Peyer's patch (tissue), 4 donors: Measurements from ENCODE around the gene TEX47. TPM values are rescaled to one million over a fixed set of nuclear protein-coding genes. Genes with fewer than 3 reads are reported as not detected.
A peak's percentile ranks its signal among the peaks of the same experiment; 100 is the strongest.

Experiments
- DNase-seq, 3 donors: peaks; one replicate each; pipeline ENCODE4 v3.0.0-alpha.2; 2017 to 2019
- H3K27ac ChIP-seq, 4 donors: fragments of 200-600 bp; sonication (generic); one replicate each; pipeline ENCODE4 v1.5.1; 2016 to 2019
- H3K27me3 ChIP-seq, 2 donors: fragments of 200-600 bp; sonication (generic); one replicate each; pipeline ENCODE4 v1.5.1; 2019
- H3K36me3 ChIP-seq, 3 donors: fragments of 200-600 bp; sonication (generic); one replicate each; pipeline ENCODE4 v1.5.1; 2016 to 2019
- H3K4me1 ChIP-seq, 4 donors: fragments of 200-600 bp; sonication (generic); one replicate each; pipeline ENCODE4 v1.5.1; 2016 to 2019
- H3K4me3 ChIP-seq, 4 donors: fragments of 200-600 bp; sonication (generic); 1 replicate in 3 of 4; 2 replicates in 1 of 4; pipeline ENCODE4 v1.5.1; 2016 to 2019; ENCODE audit warnings: mild to moderate bottlenecking in 1 of 4
- H3K9me3 ChIP-seq, 4 donors: fragments of 200-600 bp; sonication (generic); one replicate each; pipeline ENCODE4 v1.5.1; 2016 to 2019; ENCODE audit warnings: mild to moderate bottlenecking in 1 of 4
- POLR2A ChIP-seq, 2 donors: fragments of 450-650 bp; IDR thresholded peaks; one replicate each; pipeline ENCODE4 v1.5.1; 2017; ENCODE audit warnings: antibody characterized with exemption in 2 of 2, mild to moderate bottlenecking in 2 of 2, moderate library complexity in 2 of 2
- total RNA-seq, 4 donors: library from RNA; depleted of rRNA; stranded (reverse); fragments of >200 nt; gene quantifications; one replicate each; pipeline ENCODE4 v1.1.0, GENCODE V29; 2016
- TF ChIP-seq, protein P1 (sequence below), 6 experiments: fragments of 450-650 bp in 4 of 6; fragments of 200-600 bp in 2 of 6; sonication (generic) in 1 of 6; IDR thresholded peaks; one replicate each; pipeline ENCODE4 v1.5.1; 2017 to 2019; ENCODE audit warnings: antibody characterized with exemption in 6 of 6, mild to moderate bottlenecking in 3 of 6, moderate library complexity in 1 of 6

TEX47 gene
- total RNA-seq, result not detected

DNA sequence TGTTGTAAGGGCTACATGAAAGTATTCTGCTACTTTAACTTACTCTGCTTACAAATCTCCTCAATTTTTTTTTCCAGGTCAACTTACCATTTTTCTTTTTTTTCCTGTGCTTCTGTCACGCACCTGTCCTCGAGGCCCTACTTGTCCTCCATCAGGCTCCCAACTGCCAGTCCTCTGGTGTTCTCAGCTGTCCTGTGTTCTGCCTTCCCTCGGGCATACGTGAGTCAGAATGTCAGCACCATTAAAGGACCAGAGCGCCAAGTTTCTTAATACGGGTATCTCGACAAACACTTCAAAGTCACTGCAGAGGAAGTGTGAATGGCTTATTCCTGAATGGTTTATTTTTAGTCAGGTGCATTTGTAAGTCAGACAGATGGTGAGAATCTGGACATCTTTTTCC lies at the start of gene TEX47:
TSS of gene TEX47 (minus strand) at position 185 of the 400 bp plus-strand sequence. CDS start 795 bp downstream, outside the sequence.
- Histone ChIP-seq H3K27me3 (no peaks in the 10 kb centered on the region), H3K4me3 (no peak within 1 kb of the TSS), H3K4me1 (no peaks in the 10 kb centered on the region), H3K27ac (no peak within 1 kb of the TSS), H3K36me3 (no peaks in the 10 kb centered on the region), H3K9me3 (no peaks in the 10 kb centered on the region)
- DNase-seq, result no peak
- TF ChIP-seq, protein P1, sequence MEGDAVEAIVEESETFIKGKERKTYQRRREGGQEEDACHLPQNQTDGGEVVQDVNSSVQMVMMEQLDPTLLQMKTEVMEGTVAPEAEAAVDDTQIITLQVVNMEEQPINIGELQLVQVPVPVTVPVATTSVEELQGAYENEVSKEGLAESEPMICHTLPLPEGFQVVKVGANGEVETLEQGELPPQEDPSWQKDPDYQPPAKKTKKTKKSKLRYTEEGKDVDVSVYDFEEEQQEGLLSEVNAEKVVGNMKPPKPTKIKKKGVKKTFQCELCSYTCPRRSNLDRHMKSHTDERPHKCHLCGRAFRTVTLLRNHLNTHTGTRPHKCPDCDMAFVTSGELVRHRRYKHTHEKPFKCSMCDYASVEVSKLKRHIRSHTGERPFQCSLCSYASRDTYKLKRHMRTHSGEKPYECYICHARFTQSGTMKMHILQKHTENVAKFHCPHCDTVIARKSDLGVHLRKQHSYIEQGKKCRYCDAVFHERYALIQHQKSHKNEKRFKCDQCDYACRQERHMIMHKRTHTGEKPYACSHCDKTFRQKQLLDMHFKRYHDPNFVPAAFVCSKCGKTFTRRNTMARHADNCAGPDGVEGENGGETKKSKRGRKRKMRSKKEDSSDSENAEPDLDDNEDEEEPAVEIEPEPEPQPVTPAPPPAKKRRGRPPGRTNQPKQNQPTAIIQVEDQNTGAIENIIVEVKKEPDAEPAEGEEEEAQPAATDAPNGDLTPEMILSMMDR (IDR thresholded peaks at IDR 0.05), result no peak
- no peak for TF ChIP-seq POLR2A (IDR thresholded peaks at IDR 0.05)

DNA sequence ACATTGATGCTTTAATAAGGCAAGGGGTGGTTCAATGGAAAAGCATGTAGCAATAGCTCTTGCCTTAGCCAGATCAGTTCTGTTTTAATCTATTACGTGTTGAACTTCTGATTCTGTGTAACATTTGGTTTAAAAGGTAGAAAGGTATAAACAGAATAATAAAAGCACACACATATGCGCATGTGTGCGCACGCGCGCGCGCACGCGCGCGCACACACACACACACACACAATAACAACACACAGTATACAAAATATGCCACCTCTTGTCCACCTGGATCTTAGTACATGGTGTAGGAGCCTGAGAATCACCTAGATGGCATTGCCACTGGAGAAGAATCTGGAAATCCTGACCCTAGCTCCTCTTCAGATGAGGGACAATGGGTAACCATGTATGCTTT lies 49.6 kb upstream of the TEX47 start:
- no peak overlapping the region for H3K4me3 ChIP-seq
- no peak for DNase-seq
- H3K36me3 ChIP-seq, result no peaks in the 10 kb centered on the region
- no peak overlapping the region for H3K27ac ChIP-seq
- no peaks in the 10 kb centered on the region for H3K27me3 ChIP-seq
- no peaks in the 10 kb centered on the region for H3K4me1 ChIP-seq
- H3K9me3 ChIP-seq, result no peaks in the 10 kb centered on the region
- no peak for TF ChIP-seq POLR2A (IDR thresholded peaks at IDR 0.05)
- TF ChIP-seq, protein P1 (IDR thresholded peaks at IDR 0.05), result no peak

DNA sequence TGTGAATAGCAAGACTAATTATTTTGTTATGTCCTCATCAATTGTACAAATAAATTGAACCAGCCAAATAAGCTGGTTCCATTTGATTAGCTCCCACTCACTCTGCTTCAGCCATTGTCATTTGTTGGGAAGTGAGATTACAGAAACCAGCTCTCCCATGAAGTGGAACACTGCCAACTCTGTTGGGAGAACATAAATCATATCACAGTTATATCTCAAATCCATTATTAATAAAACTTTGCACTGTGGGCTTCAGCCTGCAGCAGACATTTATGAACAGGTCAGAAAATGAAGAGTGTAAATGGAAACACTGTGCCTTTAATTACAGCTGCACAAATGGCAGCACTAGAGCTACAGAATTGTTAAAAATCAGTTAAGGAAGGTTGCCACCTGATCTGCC lies 46.7 kb upstream of the TEX47 start:
- TF ChIP-seq, protein P1 (IDR thresholded peaks at IDR 0.05), result no peak
- no peak for TF ChIP-seq POLR2A (IDR thresholded peaks at IDR 0.05)
- Histone ChIP-seq H3K4me1 (no peaks in the 10 kb centered on the region), H3K4me3 (no peak overlapping the region), H3K36me3 (no peaks in the 10 kb centered on the region), H3K27me3 (no peaks in the 10 kb centered on the region), H3K9me3 (no peaks in the 10 kb centered on the region), H3K27ac (no peak overlapping the region)
- DNase-seq, result no peak

- Histone ChIP-seq H3K27ac (no peak overlapping the region), H3K27me3 (no peaks in the 10 kb centered on the region), H3K4me3 (no peak overlapping the region), H3K9me3 (no peaks in the 10 kb centered on the region), H3K36me3 (no peaks in the 10 kb centered on the region), H3K4me1 (no peaks in the 10 kb centered on the region)
- TF ChIP-seq POLR2A (IDR thresholded peaks at IDR 0.05), result no peak
- TF ChIP-seq, protein P1 (IDR thresholded peaks at IDR 0.05), result peak in 4 of 6 experiments; percentile 2 to 25 (median 20)
- DNase-seq, result no peak
Observed at GRCh38 chr7:88835147-88835728, 39.7 kb upstream of the TEX47 start.

DNA sequence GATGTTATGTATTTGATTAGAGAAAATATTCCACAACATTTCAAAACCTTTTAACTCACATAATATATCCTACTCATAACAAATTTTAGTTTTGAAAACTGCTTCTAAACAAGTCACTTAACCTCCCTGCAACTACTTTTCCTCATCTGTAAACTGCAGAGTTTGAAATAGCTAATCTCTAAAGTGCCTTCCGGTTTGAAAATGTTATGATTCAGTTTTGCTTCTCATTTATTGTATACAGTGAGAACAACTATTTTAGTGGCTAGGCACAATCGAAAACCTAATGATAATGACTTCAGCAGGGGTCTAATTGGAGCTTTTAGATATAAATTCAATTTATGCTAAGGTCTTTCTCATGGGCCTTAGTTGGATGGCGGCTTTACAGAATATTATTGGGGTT lies 30.7 kb upstream of the TEX47 start:
- no peak for DNase-seq
- Histone ChIP-seq H3K36me3 (no peaks in the 10 kb centered on the region), H3K4me1 (no peaks in the 10 kb centered on the region), H3K27me3 (no peaks in the 10 kb centered on the region), H3K9me3 (no peaks in the 10 kb centered on the region), H3K27ac (no peak overlapping the region), H3K4me3 (no peak overlapping the region)
- TF ChIP-seq POLR2A (IDR thresholded peaks at IDR 0.05), result no peak
- TF ChIP-seq, protein P1 (IDR thresholded peaks at IDR 0.05), result no peak

- Histone ChIP-seq H3K36me3 (no peaks in the 10 kb centered on the region), H3K27ac (no peak overlapping the region), H3K27me3 (no peaks in the 10 kb centered on the region), H3K9me3 (no peaks in the 10 kb centered on the region), H3K4me1 (no peaks in the 10 kb centered on the region), H3K4me3 (no peak overlapping the region)
- TF ChIP-seq, protein P1 (IDR thresholded peaks at IDR 0.05), result no peak
- TF ChIP-seq POLR2A (IDR thresholded peaks at IDR 0.05), result no peak
- DNase-seq, result no peak
Observed at GRCh38 chr7:88818552-88818951, 23.0 kb upstream of the TEX47 start.
